Measurements from ENCODE around the gene PRPF8.

DNA sequence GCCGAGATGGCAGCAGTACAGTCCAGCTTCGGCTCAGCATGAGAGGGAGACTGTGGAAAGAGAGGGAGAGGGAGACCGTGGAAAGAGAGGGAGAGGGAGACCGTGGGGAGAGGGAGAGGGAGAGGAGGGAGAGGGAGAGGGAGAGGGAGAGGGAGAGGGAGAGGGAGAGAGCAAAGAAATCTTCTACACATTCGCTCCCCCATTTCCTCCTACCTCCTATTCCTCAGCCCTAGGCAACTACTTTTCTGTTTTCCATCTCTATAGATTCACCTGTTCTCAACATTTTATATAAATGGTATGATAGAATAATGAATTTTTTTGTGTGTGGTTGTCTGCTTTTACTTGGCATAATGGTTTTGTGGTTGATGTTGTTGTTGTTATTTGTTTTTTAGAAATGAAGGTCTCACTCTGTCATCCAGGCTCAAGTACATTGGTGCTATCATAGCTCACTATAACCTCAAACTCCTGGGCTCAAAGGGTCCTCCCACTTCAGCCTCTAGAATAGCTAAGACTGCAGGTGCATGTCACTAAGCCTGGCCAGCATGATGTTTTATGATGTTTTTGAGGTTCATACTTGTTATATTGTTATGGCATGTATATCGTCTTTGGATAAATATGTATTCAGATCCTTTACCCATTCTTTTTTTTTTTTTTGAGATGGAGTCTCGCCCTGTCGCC is 6.0 kb upstream of the PRPF8 start:
- TF ChIP-seq, protein P1, sequence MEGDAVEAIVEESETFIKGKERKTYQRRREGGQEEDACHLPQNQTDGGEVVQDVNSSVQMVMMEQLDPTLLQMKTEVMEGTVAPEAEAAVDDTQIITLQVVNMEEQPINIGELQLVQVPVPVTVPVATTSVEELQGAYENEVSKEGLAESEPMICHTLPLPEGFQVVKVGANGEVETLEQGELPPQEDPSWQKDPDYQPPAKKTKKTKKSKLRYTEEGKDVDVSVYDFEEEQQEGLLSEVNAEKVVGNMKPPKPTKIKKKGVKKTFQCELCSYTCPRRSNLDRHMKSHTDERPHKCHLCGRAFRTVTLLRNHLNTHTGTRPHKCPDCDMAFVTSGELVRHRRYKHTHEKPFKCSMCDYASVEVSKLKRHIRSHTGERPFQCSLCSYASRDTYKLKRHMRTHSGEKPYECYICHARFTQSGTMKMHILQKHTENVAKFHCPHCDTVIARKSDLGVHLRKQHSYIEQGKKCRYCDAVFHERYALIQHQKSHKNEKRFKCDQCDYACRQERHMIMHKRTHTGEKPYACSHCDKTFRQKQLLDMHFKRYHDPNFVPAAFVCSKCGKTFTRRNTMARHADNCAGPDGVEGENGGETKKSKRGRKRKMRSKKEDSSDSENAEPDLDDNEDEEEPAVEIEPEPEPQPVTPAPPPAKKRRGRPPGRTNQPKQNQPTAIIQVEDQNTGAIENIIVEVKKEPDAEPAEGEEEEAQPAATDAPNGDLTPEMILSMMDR (IDR thresholded peaks at IDR 0.05; ENCODE audit: low read depth, low read length, missing input control) = no peak
- TF ChIP-seq NR2F2 (IDR thresholded peaks at IDR 0.05) (no peak), TAF1 (conservative IDR thresholded peaks at IDR 0.05) (no peak), FOXA2 (IDR thresholded peaks at IDR 0.05) (no peak)
- TF ChIP-seq, protein P2, sequence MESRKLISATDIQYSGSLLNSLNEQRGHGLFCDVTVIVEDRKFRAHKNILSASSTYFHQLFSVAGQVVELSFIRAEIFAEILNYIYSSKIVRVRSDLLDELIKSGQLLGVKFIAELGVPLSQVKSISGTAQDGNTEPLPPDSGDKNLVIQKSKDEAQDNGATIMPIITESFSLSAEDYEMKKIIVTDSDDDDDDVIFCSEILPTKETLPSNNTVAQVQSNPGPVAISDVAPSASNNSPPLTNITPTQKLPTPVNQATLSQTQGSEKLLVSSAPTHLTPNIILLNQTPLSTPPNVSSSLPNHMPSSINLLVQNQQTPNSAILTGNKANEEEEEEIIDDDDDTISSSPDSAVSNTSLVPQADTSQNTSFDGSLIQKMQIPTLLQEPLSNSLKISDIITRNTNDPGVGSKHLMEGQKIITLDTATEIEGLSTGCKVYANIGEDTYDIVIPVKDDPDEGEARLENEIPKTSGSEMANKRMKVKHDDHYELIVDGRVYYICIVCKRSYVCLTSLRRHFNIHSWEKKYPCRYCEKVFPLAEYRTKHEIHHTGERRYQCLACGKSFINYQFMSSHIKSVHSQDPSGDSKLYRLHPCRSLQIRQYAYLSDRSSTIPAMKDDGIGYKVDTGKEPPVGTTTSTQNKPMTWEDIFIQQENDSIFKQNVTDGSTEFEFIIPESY (IDR thresholded peaks at IDR 0.05) = no peak
- TF ChIP-seq, protein P3, sequence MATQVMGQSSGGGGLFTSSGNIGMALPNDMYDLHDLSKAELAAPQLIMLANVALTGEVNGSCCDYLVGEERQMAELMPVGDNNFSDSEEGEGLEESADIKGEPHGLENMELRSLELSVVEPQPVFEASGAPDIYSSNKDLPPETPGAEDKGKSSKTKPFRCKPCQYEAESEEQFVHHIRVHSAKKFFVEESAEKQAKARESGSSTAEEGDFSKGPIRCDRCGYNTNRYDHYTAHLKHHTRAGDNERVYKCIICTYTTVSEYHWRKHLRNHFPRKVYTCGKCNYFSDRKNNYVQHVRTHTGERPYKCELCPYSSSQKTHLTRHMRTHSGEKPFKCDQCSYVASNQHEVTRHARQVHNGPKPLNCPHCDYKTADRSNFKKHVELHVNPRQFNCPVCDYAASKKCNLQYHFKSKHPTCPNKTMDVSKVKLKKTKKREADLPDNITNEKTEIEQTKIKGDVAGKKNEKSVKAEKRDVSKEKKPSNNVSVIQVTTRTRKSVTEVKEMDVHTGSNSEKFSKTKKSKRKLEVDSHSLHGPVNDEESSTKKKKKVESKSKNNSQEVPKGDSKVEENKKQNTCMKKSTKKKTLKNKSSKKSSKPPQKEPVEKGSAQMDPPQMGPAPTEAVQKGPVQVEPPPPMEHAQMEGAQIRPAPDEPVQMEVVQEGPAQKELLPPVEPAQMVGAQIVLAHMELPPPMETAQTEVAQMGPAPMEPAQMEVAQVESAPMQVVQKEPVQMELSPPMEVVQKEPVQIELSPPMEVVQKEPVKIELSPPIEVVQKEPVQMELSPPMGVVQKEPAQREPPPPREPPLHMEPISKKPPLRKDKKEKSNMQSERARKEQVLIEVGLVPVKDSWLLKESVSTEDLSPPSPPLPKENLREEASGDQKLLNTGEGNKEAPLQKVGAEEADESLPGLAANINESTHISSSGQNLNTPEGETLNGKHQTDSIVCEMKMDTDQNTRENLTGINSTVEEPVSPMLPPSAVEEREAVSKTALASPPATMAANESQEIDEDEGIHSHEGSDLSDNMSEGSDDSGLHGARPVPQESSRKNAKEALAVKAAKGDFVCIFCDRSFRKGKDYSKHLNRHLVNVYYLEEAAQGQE (IDR thresholded peaks at IDR 0.05) = no peak

Measured in liver (tissue), 3 donors.